NCI-H2196 (cell line): ENCODE results near the gene AGBL1.

Experiments
- DNase-seq: peaks from one replicate; lab custom pipeline; 2025; ENCODE audit not compliant: unreplicated experiment; lab: John Stamatoyannopoulos, UW

AGBL1 gene

GRCh38 chr15:86691091-86691663 is 611.5 kb downstream of the AGBL1 start:
- DNase-seq = no peak

- DNase-seq = no peak
Observed at GRCh38 chr15:86700864-86701610, 621.4 kb downstream of the AGBL1 start.

- no peak for DNase-seq
Observed at GRCh38 chr15:86701611-86701963, 621.9 kb downstream of the AGBL1 start.

- DNase-seq = no peak
Observed at GRCh38 chr15:86706813-86707212, 627.1 kb downstream of the AGBL1 start.

DNA sequence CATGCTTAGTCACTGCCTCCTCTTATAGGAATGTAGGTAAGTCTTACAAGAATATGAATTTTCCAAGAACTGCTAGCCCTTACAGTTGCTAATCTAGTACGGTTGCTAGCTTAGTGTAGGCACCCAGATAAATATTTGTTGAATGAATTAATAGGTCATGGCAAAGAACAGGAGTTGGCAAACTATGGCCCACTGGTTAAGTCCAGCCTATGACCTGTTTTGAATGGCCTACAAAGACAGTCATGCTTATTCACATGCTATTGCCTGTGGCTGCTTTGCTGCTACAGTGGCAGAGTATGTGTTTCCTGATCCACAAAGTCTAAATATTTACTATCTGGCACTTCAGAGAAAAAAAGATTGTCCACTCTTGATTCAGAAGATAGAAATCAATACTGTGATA is 631.8 kb downstream of the AGBL1 start:
- DNase-seq = no peak

DNA sequence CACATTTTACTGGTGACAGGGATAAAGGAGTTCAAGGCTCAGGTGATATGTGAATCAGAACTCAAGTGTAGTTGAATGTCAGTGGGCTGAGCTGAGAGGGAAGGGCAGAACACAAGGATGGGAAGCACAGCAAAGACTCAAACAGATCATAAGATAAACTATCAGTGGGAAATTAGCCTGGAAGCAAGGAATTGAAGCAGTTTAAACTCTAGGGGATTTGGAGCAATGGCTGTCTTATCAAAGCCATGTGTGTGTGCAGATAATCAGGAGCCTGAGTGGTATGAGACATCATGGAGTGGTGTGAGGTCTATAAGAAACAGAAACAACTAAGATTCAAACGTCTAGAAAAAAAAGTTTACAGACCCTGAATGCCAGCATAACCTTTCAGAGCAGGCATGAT is 634.6 kb downstream of the AGBL1 start:
- no peak for DNase-seq

DNA sequence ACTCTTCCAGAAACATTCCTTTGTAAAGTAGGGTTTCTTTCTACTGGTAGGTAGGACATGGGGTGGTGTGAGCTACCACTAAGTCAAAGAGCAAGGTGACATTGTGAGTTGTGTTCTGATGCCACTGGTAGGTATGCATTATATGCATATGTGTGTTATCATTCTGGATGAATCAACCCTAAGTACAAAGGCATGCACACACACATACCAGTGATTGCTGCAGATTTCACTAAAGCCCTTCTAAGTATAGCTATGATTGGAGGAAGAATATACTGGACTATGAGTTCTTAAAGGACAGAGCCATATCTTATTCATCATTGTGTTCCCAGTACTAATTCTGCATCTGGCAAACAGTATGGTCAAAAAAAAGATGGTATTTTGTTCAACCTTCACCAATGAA is 646.0 kb downstream of the AGBL1 start:
- no peak for DNase-seq

DNA sequence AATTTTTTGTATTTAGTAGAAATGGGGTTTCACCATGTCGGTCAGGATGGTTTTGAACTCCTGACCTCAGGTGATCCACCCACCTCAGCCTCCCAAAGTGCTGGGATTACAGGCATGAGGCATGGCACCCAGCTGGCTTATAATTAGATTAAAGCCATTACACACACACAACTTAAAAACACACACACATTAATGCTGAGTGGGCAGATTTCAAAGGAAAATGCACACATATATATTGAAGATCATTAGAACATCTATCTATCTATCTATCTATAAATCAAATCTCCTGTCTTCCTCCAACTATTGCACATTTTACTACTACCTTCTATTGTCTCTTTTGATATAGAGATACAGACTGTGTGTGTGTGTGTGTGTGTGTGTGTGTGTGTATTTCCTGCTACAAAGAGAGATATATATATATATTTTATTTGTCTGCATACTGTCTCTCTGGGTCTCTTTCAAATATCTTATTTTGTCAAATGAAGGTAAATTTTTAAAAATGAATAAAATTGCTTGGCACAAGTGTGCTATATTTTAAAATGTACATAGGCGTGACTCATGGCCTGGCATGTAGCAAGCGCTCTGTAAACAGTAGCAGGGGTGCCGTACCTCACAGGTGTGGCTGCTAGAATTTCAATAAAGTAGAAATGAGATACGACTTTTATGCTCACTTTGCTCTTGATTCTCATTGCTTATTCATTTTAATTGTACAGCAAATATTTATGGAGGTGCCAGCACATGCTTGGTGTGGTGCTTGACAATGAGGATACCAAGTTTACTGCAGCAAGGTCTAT is 655.8 kb downstream of the AGBL1 start:
- no peak for DNase-seq

DNA sequence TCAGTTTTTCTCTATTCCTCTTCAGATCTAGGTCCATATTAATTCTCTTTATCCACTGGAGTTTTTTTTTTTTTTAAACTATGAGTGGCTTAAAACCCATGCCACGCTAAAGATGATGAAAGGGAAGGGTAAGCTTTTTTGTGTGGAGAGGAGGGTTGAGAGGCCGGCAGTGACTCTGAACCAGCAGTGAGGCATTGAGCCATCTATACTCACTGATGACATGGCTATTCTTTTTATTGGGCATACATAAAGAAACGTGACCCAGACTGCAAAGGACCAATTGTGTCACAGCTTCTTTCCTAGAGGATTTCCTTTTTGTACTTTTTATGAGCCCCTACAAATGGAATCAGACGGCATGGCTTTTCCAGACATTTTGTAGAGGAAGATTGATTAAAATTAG is 662.2 kb downstream of the AGBL1 start:
- no peak for DNase-seq

DNA sequence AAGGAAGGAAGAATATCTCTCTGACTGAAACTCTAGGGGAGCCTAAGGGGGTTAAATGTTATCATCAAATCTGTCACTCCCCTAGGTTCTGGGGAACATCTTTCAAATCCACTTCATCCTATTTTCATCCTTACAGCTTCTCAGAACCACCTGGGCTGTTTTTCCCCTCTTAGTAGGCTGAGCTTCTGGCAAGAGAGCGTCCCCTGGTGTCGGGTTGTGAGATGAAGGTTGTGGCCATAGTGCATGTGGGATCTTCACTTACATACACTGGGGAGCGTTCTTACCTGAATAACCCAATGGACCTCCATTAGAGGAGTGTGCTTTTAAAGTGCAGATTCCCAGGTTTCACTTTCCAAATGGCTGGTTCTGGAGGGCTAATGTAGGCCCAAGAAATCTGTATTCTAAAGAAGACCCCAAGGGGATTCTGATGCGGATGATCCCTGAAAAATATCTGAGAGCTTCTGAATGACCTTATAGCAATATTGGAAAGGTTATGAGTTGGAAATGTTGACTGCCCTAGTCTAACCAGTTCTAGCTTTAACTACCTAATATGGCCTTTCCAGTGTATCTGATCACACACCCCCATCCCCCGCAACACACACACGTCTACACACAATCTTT is 663.7 kb downstream of the AGBL1 start:
- no peak for DNase-seq

GRCh38 chr15:86744198-86744780 is 664.6 kb downstream of the AGBL1 start:
- DNase-seq = no peak

- DNase-seq = no peak
Observed at GRCh38 chr15:86751116-86751515, 671.4 kb downstream of the AGBL1 start.

- no peak for DNase-seq
Observed at GRCh38 chr15:86754846-86755245, 675.2 kb downstream of the AGBL1 start.

DNA sequence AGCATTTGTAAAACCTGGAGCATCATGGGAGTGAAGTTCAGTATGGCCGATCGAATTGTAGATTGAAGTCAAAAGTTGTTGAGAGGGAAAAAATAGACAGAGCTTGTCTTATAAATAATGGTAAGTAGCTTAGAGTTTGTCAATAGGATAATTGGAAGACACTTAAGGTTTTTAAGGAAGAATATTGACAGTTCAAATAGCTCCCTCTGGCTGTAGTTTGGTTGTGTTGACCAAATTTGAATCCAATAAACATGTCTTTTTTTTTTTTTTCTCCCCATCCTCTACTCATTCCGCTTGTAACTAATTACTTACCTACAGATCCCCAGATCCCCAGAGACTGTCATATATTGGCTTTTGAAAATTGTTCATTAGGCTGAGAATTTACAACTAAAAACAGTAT is 677.0 kb downstream of the AGBL1 start:
- no peak for DNase-seq

GRCh38 chr15:86759800-86760523 is 680.3 kb downstream of the AGBL1 start:
- no peak for DNase-seq

- no peak for DNase-seq
Observed at GRCh38 chr15:86762874-86763273, 683.2 kb downstream of the AGBL1 start.

- DNase-seq = no peak
Observed at GRCh38 chr15:86764021-86764420, 684.4 kb downstream of the AGBL1 start.

- no peak for DNase-seq
Observed at GRCh38 chr15:86765281-86765680, 685.6 kb downstream of the AGBL1 start.

GRCh38 chr15:86772369-86773059 is 692.8 kb downstream of the AGBL1 start:
- no peak for DNase-seq

DNA sequence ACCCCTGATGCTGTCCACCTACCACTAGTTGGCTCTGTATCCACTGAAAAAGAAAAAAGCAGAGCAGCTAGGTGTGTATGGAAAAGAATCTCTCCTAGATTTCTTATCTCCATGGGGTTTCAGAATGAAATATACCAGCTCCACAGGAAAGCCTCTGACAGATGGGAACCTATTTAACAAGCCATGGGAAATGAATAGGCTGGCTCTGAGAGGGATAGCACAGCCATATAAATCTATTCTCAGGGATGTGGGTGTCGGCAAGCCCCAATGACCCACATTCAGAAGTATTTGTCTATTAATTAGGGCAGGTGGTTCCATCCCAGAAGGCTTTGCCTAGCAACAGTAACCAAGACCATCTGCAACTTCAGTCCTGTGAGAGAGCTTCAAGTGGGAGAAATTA is 694.1 kb downstream of the AGBL1 start:
- DNase-seq = no peak
